ENCODE measurements around the gene SPTLC3.

DNA sequence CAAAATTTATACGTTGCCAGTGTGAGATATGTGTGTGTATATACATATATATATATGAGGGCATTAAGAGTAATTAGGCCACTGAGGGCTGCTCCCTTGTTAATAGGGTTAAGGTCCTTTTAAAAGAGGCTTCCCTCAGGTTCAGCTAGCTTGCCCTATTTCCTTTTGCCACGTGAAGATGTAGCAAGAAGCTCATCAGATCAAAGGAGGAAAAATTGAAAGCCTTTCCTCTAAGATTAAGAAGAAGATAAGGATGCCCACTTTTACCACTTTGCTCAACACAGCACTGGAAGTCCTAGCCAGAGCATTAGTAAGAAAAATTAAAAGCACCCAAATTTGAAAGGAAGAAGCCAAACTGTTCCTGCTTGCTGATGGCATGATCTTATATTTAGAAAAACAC, 179.1 kb downstream of the SPTLC3 start:
- TF ChIP-seq, protein P1, sequence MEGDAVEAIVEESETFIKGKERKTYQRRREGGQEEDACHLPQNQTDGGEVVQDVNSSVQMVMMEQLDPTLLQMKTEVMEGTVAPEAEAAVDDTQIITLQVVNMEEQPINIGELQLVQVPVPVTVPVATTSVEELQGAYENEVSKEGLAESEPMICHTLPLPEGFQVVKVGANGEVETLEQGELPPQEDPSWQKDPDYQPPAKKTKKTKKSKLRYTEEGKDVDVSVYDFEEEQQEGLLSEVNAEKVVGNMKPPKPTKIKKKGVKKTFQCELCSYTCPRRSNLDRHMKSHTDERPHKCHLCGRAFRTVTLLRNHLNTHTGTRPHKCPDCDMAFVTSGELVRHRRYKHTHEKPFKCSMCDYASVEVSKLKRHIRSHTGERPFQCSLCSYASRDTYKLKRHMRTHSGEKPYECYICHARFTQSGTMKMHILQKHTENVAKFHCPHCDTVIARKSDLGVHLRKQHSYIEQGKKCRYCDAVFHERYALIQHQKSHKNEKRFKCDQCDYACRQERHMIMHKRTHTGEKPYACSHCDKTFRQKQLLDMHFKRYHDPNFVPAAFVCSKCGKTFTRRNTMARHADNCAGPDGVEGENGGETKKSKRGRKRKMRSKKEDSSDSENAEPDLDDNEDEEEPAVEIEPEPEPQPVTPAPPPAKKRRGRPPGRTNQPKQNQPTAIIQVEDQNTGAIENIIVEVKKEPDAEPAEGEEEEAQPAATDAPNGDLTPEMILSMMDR (IDR thresholded peaks at IDR 0.05), result no peak
- no peak for TF ChIP-seq POLR2A (IDR thresholded peaks at IDR 0.05)

Measured in breast epithelium (tissue), 3 donors.